Endodermal cell (in vitro differentiated cells): Measurements from ENCODE around the gene ZMIZ1. TPM values are rescaled to one million over a fixed set of nuclear protein-coding genes. Genes with fewer than 3 reads are reported as not detected.
A peak's percentile ranks its signal among the peaks of the same experiment; 100 is the strongest.

Source experiments
- DNase-seq: peaks from one replicate; pipeline ENCODE4 v3.0.0-alpha.2; 2017
- H3K27ac ChIP-seq: 2 replicates; pipeline ENCODE4 v1.5.1; 2013; ENCODE audit warnings: mild to moderate bottlenecking, low read depth, low read length, moderate library complexity
- H3K27me3 ChIP-seq: 2 replicates; pipeline ENCODE4 v1.6.1; 2013; ENCODE audit warnings: mild to moderate bottlenecking, low read length, moderate library complexity; ENCODE audit not compliant: insufficient read depth, control insufficient read depth, poor library complexity, severe bottlenecking
- H3K36me3 ChIP-seq: 2 replicates; pipeline ENCODE4 v1.7.0; 2013; ENCODE audit warnings: mild to moderate bottlenecking, low read length, moderate library complexity; ENCODE audit not compliant: control insufficient read depth, insufficient read depth
- H3K4me1 ChIP-seq: one replicate; pipeline ENCODE4 v1.7.0; 2013; ENCODE audit warnings: low read length; ENCODE audit not compliant: control insufficient read depth, insufficient read depth
- H3K4me3 ChIP-seq: 2 replicates; pipeline ENCODE4 v1.5.1; 2013; ENCODE audit warnings: mild to moderate bottlenecking, low read length, moderate library complexity
- H3K9ac ChIP-seq: 2 replicates; pipeline ENCODE4 v1.6.1; 2013; ENCODE audit warnings: mild to moderate bottlenecking, low read length, moderate library complexity; ENCODE audit not compliant: poor library complexity, severe bottlenecking; ENCODE audit errors: extremely low read depth
- H3K9me3 ChIP-seq: 2 replicates; pipeline ENCODE4 v1.6.1; 2013; ENCODE audit warnings: mild to moderate bottlenecking, low read length, moderate library complexity; ENCODE audit not compliant: control insufficient read depth
- H3K27ac Mint-ChIP-seq: 2 replicates; pipeline ENCODE4 v1.8.0; 2020; ENCODE audit warnings: mixed read lengths
- H3K27me3 Mint-ChIP-seq: 2 replicates; pipeline ENCODE4 v1.8.0; 2021; ENCODE audit warnings: mild to moderate bottlenecking, mixed read lengths; ENCODE audit not compliant: insufficient read depth
- H3K36me3 Mint-ChIP-seq: 2 replicates; pipeline ENCODE4 v1.8.0; 2020; ENCODE audit warnings: low read depth, mixed read lengths
- H3K4me1 Mint-ChIP-seq: 2 replicates; pipeline ENCODE4 v1.8.0; 2020; ENCODE audit warnings: mixed read lengths
- H3K4me3 Mint-ChIP-seq: 2 replicates; pipeline ENCODE4 v1.8.0; 2020; ENCODE audit warnings: mild to moderate bottlenecking, moderate library complexity, mixed read lengths
- H3K9me3 Mint-ChIP-seq: 2 replicates; pipeline ENCODE4 v1.8.0; 2020; ENCODE audit warnings: mild to moderate bottlenecking, mixed read lengths
- CTCF ChIP-seq: fragments of 200-600 bp; sonication (generic); conservative IDR thresholded peaks from 2 replicates; pipeline ENCODE4 v1.5.0; 2021; ENCODE audit warnings: antibody characterized with exemption, mild to moderate bottlenecking
- WGBS, 2 experiments: methylation state at CpG; one replicate each; pipeline versions ENCODE4 v1.1.5 to v1.1.7; 2013; ENCODE audit warnings: missing lambda C conversion rate in 2 of 2, mixed read lengths in 1 of 2; ENCODE audit not compliant: insufficient coverage in 1 of 2, insufficient read length in 1 of 2; 5-methylcytosine and 5-hydroxymethylcytosine counted together
- total RNA-seq, 2 donors: library from RNA; stranded (reverse); fragmentation: NEBNext Ultra II Directional in 1 of 2; extraction: Animal tissue kit (Norgen Biotek cat#: 25700) in 1 of 2; gene quantifications; 2 replicates in 1 of 2; 3 replicates in 1 of 2; pipeline ENCODE4 v1.2.1, GENCODE V29; 2021

The ZMIZ1 gene
- total RNA-seq, 2 donors from 2014 or later = 65.3 to 67.5 TPM

- TF ChIP-seq CTCF = no peak
- no peak overlapping the region for H3K27ac ChIP-seq
- H3K27ac Mint-ChIP-seq = no peak overlapping the region
- peaks cover 45% of the 10 kb centered on the region for H3K4me1 ChIP-seq
- no peak overlapping the region for H3K9ac ChIP-seq
- H3K4me3 Mint-ChIP-seq = no peak overlapping the region
- WGBS, 2 experiments = 95 to 100% methylated on average over 8 to 10 of the region's 10 CpGs
- H3K4me1 Mint-ChIP-seq = peaks cover 49% of the 10 kb centered on the region
- H3K27me3 ChIP-seq = no peaks in the 10 kb centered on the region
- no peaks in the 10 kb centered on the region for H3K9me3 Mint-ChIP-seq
- no peaks in the 10 kb centered on the region for H3K27me3 Mint-ChIP-seq
- H3K36me3 Mint-ChIP-seq = peaks cover 3% of the 10 kb centered on the region
- DNase-seq = no peak
- H3K36me3 ChIP-seq = peaks cover 15% of the 10 kb centered on the region
- H3K4me3 ChIP-seq = no peak overlapping the region
- H3K9me3 ChIP-seq = no peaks in the 10 kb centered on the region
These were observed 85.0 kb downstream of the ZMIZ1 start for GRCh38 chr10:79153745-79154144.

GRCh38 chr10:79155301-79156081 is 86.7 kb downstream of the ZMIZ1 start:
- H3K27ac ChIP-seq = peak overlapping the region; percentile 33
- no peaks in the 10 kb centered on the region for H3K27me3 Mint-ChIP-seq

More at GRCh38 chr10:79155301-79156081, 86.7 kb downstream of the ZMIZ1 start:
- Mint-ChIP-seq H3K4me1 (peaks cover 53% of the 10 kb centered on the region), H3K27ac (peak overlapping the region; percentile 95), H3K36me3 (peaks cover 3% of the 10 kb centered on the region), H3K9me3 (no peaks in the 10 kb centered on the region), H3K4me3 (no peak overlapping the region)
- H3K27me3 ChIP-seq = no peaks in the 10 kb centered on the region
- H3K4me1 ChIP-seq = peaks cover 44% of the 10 kb centered on the region
- TF ChIP-seq CTCF = peak; percentile 32
- peaks cover 14% of the 10 kb centered on the region for H3K36me3 ChIP-seq
- peak; percentile 63 for DNase-seq
- H3K9me3 ChIP-seq = no peaks in the 10 kb centered on the region
- 89 to 91% methylated on average over 5 to 14 of the region's 14 CpGs for WGBS, 2 experiments
- H3K4me3 ChIP-seq = no peak overlapping the region
- H3K9ac ChIP-seq = peak overlapping the region; percentile 3
